HG02943 (cell line): Measurements from ENCODE around the gene UTS2R.

Experiments
- ATAC-seq: cut with Tn5 transposase; IDR thresholded peaks from one replicate; pipeline ENCODE4 v1.9.1; 2021; ENCODE audit warnings: mild to moderate bottlenecking, low read depth, moderate library complexity; ENCODE audit not compliant: unreplicated experiment

The UTS2R gene

GRCh38 chr17:82371333-82372248 is at the start of gene UTS2R:
Gene UTS2R (plus strand): TSS chr17:82371765. CDS start chr17:82374325, 2,560 bp downstream.
- ATAC-seq = no peak

DNA sequence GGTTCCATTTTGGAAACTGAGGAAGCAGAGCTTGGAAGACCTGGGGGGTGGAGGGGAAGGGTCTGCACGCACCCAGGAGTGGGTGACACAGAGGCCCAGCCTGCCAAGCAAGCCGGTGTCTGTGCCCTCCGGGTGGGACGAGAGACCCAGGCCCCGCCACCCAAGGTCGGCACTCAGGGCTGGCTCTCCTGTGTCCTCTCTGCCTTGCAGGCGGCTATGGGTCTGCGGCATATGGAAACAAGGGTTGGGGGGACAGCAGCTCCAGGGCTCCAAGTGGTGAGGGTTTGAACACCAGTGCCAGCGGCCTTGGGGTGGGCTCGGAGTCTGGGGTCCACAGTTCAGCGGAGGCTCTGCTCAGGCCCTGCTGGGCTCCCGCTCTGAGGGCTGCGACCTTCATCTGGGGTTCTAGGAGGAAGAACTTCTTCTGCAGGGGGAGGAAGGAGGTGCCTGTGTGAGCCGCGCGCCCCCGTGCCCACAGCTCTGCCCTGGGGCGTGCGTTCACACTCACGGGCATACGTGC is 49.6 kb upstream of the UTS2R start:
- no peak for ATAC-seq

DNA sequence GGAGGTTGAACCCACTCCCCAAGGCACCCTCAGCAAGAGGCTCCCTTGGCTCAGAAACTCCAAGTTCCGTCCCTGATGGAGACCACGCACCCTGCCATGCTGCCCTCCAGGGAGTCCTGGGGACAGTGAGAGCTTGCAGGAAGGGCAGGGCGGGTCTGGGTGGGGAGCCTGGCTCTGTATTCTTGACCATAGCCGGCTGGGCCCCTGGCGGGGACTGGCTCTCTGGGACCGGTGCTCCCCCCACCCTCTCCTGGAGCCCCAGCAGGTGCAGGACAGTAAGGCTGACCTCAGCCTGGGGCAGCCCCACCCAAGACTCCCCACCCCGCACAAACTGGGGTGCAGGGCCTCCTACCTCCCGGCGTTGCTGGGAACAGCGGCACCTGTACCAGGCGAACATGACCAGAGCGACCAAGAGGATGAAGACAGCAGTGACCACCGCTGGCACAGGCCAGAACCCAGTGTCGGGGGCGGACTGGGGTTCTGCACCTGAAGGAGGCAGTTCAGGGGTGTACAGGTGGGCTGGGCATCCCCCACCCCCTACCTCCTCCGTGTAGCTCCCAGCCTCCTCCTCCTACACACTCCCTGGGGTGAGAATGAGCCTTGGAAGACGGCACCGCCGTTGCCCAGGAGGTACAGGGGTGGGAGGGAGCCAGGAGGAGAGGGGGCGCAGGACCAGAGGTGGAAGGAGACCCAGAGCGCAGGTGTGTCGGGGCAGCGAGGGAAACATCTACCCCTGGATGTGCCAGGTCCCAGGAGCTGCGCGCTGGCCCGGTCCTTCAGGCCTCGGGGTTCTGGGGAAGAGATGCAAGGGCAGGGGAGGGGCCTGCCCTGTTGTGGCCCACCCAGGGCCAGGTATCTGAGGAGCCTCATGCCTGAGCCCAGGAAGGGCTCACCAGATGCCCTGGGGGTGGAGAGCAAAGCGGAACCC is 48.8 kb upstream of the UTS2R start:
- no peak for ATAC-seq

DNA sequence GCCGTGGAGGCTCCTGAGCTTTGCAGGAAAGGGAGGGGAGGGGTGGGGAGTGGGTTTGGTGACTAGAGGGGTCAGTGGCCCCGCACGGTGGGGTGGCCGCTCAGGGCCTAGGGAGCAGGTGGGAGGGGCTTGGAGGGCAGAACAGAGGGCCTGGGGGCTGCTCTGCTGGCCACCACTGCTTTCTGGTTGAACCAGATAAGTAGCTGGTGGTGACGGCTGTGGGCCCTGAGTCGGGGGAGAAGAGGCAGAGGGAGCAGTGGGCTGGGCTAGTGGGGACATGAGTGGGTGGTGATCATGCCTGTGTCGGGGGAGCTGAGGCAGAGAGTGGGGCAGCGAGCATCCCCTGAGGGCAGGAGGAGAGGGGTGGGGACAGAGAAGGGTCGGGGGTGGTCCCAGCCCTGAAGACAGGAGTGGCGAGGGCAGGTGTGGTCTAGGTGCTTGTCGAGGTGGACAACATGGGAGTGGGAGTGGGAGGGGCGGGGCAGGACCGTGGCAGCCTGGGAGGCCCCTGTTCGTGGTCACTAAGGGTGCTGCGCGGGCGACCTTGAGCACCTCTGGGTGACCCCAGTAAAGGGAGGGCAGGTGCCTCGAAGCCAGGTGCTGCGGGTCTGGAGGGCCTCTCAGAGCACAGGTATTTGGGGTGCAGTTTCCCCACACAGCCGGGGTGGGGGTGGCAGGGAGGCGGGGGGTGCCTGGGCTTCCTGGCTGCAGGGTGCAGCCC is 47.9 kb upstream of the UTS2R start:
- ATAC-seq = no peak

DNA sequence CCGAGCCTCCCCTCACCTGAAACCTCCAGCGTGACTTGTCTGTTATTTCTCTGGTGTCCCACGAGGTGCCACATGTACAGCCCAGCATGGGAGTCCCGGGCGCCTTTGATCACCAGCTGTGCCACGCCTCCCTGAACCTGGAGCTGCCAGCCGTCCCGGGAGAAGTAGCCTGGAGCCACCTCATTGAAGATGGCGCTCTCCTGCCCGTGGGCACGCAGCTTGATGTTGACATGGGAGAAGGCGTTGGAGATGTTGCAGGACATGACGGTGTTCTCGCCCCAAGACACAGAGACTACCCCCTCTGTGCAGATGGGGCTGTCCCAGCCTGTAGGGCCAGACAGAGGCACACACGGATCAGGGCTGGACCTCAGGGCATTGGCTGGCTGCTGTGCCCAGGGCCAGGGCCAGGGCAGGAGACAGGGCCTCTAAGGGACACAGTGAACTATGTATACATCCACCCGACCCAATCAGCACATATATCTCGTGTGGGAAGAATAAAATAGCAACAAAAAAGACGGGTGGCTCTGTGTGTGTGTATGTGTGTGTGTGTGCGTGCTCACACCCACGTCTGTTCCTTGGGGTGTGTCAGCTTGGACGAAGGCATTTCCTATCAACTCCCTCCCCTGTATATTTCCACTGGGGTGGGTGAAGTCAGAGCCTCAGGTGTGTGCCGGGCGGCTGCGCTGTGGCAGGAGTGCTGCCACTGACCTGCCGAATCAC is 46.8 kb upstream of the UTS2R start:
- no peak for ATAC-seq

DNA sequence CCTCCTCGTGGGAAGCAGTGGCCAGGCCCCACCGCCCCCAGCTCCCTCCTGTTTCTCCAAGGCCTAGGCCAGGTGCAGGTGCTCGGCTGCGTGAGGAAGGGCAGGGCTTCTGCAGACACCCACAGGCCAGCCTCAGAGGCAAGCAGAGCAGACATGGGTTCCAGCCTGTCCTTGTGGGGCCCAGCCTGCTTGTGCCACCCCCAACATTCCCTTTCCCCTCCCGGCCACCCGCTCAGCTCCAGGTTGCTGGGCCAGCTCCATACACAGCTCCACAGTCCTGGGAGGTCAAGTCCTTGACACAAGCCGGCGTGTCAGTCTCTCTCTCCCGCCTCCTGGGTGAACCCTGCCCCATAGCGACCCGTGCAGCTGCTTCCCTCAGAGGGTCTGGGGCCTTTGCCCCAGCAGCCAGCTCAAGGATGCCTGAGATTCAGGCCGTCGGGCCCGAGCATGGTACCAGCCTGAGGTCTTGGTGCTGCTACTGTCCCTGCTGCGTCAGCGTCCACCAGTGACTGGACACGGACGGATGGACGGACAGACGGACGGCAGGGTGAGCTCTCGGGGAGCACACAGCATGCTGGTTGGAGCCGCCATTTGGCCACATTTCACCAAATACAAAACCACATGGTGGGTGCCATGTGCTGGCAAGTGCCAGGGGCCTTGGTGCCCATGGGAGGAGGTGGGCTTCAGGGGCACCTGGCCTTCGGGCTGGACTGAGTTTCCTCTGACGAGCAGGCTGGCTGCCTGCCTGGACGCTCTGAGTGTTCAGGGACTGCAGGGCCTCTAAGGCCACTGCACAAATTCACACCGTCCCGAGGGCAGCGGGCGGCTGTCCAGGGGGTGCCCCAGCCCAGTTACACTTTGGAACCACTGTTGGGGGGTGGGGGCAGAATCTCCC is 46.0 kb upstream of the UTS2R start:
- no peak for ATAC-seq

DNA sequence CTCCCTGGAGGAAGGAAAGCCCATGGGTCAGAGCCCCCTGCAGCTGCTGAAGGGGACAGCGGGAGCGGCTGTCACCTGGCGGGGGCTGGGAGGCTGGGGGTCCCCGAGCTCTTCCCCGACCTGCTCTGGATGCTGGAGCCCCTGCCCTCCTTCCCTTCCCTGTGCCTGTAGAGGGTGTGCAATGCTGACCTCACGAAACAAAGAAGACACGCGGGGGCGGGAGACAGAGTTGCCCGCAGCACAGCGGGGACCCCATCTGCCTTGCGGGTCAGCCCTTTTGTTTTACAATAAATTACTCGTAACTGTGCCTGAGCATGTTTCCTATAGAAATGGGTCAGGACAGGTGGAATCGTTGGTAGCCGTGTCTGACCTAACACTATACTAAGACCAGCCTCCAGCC is 44.3 kb upstream of the UTS2R start:
- ATAC-seq = no peak

DNA sequence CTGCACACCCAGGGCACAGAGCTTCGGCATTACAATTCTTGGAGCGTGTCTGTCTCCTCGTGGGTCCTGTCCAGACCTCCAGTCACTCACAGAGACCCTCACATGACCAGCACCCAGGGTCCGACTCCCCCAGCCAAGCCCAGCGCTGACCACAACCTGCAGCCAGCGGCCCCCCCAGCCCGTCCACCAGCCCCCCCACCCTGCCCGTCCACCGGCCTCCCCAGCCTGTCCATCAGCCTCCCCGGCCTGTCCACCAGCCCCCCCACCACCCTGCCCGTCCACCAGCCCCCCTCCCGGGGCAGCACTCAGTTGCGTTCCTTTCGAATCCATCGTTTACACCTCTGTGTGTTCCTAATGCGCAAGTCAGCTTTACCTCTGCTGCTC is 43.8 kb upstream of the UTS2R start:
- ATAC-seq = no peak

GRCh38 chr17:82328141-82328993 is 43.2 kb upstream of the UTS2R start:
- ATAC-seq = no peak

DNA sequence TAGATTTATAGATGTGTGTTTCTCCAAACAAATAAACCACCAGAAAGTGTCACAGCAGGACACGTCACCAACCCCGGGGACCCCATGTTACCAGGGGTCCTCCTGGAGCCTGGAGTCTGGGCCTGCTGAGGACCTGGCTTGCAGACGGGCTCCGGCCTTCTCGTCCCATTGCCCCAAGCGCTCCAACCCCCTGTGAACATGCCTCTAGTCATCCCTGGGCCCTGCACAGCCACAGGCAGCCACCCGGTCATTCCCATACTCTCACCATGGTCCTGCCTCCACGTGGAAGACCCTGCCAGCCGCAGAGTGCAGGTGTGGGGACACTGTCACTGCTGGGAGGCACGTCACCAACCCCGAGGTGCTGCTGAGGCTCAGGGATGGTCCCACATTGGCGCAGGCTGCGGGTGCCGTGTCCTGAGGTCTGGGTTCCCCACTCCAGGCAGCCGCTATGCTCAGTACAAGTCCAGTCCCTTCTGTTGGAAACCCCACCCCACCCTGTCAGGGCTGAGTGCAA is 42.5 kb upstream of the UTS2R start:
- no peak for ATAC-seq

GRCh38 chr17:82329683-82330321 is 41.8 kb upstream of the UTS2R start:
- ATAC-seq = no peak

DNA sequence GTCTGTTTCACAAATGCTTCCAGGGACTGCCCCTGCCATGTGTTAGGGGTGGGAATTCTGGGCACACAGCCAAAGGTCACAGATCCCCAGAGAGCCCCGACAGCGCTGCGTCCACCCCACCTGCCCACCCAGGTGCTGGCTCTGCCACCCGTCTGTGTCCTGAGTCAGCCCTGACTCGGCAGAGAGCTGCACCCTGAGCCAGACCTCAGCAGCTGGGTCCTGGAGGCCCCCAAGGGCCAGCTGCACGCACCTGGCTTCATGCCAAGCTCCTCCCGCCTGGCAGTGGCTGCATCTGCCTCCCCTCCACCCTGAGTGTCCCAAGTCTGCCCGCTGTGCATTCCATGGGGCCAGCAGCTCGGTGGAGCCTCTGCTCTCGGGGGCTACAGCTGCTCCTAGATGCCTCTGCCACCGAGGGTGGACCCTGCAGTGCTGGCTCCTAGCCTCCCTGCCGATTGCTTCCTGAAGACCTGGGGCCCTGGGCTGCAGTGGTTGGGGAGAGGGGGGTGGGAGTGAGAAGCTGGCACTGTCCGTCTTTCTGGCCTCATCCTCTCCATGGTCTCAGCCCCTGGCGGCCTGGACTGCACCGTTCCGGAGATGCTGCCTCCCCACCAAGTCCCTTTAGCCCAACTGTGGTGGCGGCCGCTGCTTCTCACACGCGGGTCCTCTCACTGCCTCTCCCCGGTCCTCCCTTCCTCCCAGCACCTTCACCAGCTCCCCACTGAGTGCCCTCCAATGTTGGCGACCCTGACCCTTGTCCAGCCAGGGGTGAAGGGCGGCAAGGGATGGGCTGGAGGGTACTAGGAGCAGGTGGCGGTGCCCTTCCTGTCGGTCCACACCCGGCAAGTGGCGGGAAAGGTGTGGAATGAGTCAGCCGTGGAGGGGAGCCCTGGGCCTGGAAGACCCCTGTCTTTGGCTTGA is 41.0 kb upstream of the UTS2R start:
- ATAC-seq = no peak

- ATAC-seq = no peak
Measured at GRCh38 chr17:82331345-82331939, 40.1 kb upstream of the UTS2R start.

DNA sequence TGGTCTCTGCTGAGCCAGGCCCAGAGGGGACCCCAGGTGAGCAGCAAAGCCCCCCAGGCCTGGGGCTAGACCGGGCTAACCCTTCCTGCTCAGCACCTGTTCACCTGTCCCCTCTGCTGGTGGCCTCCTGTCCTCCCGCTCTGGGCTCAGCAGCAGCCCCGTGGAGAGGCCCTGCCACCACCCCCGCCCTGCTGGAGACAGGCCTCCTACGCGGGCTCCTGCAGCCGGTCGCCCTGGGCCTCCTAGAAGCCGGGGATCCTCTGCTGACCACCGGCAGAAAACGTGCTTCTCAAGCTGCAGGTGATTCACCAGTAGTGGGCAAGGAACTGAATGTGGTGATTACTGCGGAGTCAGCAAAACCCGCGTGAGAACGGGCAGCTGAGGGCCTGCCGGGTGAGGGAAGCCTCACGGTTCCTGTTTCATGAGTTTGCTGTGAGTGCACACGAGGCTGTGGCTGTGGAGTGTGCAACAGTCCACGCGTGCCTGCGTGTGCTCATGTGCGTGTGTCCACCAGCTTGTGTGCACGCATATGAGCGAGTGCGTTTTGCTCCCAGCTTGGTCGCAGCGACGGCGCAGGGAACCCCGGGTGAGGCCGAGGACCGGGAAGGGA is 38.8 kb upstream of the UTS2R start:
- ATAC-seq = no peak
